Measurements from ENCODE around the gene C9orf152. TPM values are rescaled to one million over a fixed set of nuclear protein-coding genes. Genes with fewer than 3 reads are reported as not detected.

C9orf152 gene
- 10 to 100 TPM; 20.4 to 69.4 (median 42.9) TPM for total RNA-seq
- long read RNA-seq, donor 1, transcript C9orf152-201 (2 exons, 2,717 nt), result major isoform, 17 of 17 reads
- long read RNA-seq, donor 1, partial matches to known transcripts, result 0 of 17 reads
- long read RNA-seq, donor 1, other reads (novel, unspliced or antisense), result 0 of 17 reads
- long read RNA-seq, donor 2, transcript C9orf152-201 (2 exons, 2,717 nt), result major isoform, 19 of 20 reads
- long read RNA-seq, donor 2, partial matches to known transcripts, result 0 of 20 reads
- long read RNA-seq, donor 2, other reads (novel, unspliced or antisense), result 1 of 20 reads

GRCh38 chr9:110208031-110208430, at the start of gene C9orf152:
Gene C9orf152 (minus strand): TSS chr9:110208159. CDS start chr9:110207579, 580 bp downstream.
- intact Hi-C loops (cut with DNase I, micrococcal nuclease), result no loop called here
- Histone ChIP-seq H3K4me3 (peak within 1 kb of the TSS; percentile 28), H3K4me1 (ENCODE audit: low read depth) (peaks cover 20% of the 10 kb centered on the region), H3K9me3 (no peaks in the 10 kb centered on the region), H3K36me3 (ENCODE audit: low read depth) (no peaks in the 10 kb centered on the region)
- ATAC-seq, result peak; percentile 42
- DNase-seq, result peak; percentile 60 to 76 (median 75)
- TF ChIP-seq CTCF (IDR thresholded peaks at IDR 0.05), result no peak

- H3K4me3 ChIP-seq, result peak overlapping the region; percentile 88
- ATAC-seq (peak; percentile 4), DNase-seq (peak in 2 of 3 donors; percentile 40 to 61)
- no peaks in the 10 kb centered on the region for H3K9me3 ChIP-seq
- no peak for TF ChIP-seq CTCF (IDR thresholded peaks at IDR 0.05)
- intact Hi-C loops (cut with DNase I, micrococcal nuclease), result no loop called here
- no peaks in the 10 kb centered on the region for H3K36me3 ChIP-seq (ENCODE audit: low read depth)
- H3K4me1 ChIP-seq (ENCODE audit: low read depth), result peaks cover 40% of the 10 kb centered on the region
These were observed 49.3 kb upstream of the C9orf152 start for GRCh38 chr9:110257097-110257841.

GRCh38 chr9:110256380-110257096, 48.6 kb upstream of the C9orf152 start, which contains the start of gene TXN:
Gene TXN (minus strand): TSS chr9:110256507. CDS start chr9:110256435, 72 bp downstream.
- intact Hi-C loops (cut with DNase I, micrococcal nuclease), result no loop called here
- DNase-seq (peak; percentile 94 to 95 (median 95)), ATAC-seq (peak; percentile 89)
- no peak for TF ChIP-seq CTCF (IDR thresholded peaks at IDR 0.05)
- H3K36me3 ChIP-seq (ENCODE audit: low read depth), result no peaks in the 10 kb centered on the region
- H3K4me3 ChIP-seq, result peak within 1 kb of the TSS; percentile 88
- H3K9me3 ChIP-seq, result no peaks in the 10 kb centered on the region
- H3K4me1 ChIP-seq (ENCODE audit: low read depth), result peaks cover 45% of the 10 kb centered on the region

GRCh38 chr9:110255463-110256379, 47.8 kb upstream of the C9orf152 start:
- Histone ChIP-seq H3K36me3 (ENCODE audit: low read depth) (no peaks in the 10 kb centered on the region), H3K4me3 (peak overlapping the region; percentile 88), H3K9me3 (no peaks in the 10 kb centered on the region), H3K4me1 (ENCODE audit: low read depth) (peaks cover 42% of the 10 kb centered on the region)
- ATAC-seq (peak; percentile 66), DNase-seq (peak; percentile 82 to 87 (median 85))
- TF ChIP-seq CTCF (IDR thresholded peaks at IDR 0.05), result no peak
- intact Hi-C loops (cut with DNase I, micrococcal nuclease), result no loop called here
